IPS-15b (cell line): ENCODE data around the gene NDUFB5.

ENCODE experiments used
- H3K27me3 ChIP-seq: one replicate; pipeline ENCODE4 v1.6.1; 2013; ENCODE audit warnings: low read length; ENCODE audit not compliant: control insufficient read depth, insufficient read depth
- H3K36me3 ChIP-seq: one replicate; pipeline ENCODE4 v1.6.1; 2013; ENCODE audit warnings: low read length; ENCODE audit not compliant: control insufficient read depth, insufficient read depth
- H3K4me1 ChIP-seq: one replicate; pipeline ENCODE4 v1.6.1; 2013; ENCODE audit warnings: mild to moderate bottlenecking, low read length; ENCODE audit not compliant: control insufficient read depth, insufficient read depth
- H3K4me3 ChIP-seq: one replicate; pipeline ENCODE4 v1.5.1; 2013; ENCODE audit warnings: low read depth, low read length
- H3K9ac ChIP-seq: one replicate; pipeline ENCODE4 v1.6.1; 2013; ENCODE audit warnings: low read depth, mild to moderate bottlenecking, low read length
- H3K9me3 ChIP-seq: one replicate; pipeline ENCODE4 v1.6.1; 2013; ENCODE audit warnings: mild to moderate bottlenecking, low read length; ENCODE audit not compliant: control insufficient read depth, insufficient read depth

The NDUFB5 gene

DNA sequence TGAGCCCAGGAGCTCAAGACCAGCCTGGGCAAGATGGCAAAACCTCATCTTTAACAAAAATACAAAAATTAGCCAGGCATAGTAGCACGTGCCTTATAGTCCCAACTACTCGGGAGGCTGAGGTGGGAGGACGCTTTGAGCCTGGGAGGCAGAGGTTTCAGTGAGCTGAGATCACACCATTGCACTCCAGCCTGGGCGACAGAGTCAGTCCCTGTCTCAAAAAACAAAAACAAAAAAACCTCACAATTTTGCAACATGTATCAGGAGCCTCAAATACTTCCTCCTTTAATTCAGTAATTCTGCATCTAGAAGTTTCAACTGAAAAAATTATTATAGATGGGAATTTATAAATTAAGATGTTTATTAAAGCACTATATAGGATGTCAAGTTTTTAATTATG lies 1.3 kb upstream of the NDUFB5 start:
- H3K4me3 ChIP-seq, result peak overlapping the region; percentile 82
- no peaks in the 10 kb centered on the region for H3K27me3 ChIP-seq
- H3K36me3 ChIP-seq, result peaks cover 2% of the 10 kb centered on the region
- no peaks in the 10 kb centered on the region for H3K9me3 ChIP-seq
- peak overlapping the region; percentile 80 for H3K9ac ChIP-seq
- no peaks in the 10 kb centered on the region for H3K4me1 ChIP-seq

- peaks cover 2% of the 10 kb centered on the region for H3K36me3 ChIP-seq
- H3K4me3 ChIP-seq, result peak overlapping the region; percentile 82
- H3K9me3 ChIP-seq, result no peaks in the 10 kb centered on the region
- H3K27me3 ChIP-seq, result no peaks in the 10 kb centered on the region
- peak overlapping the region; percentile 80 for H3K9ac ChIP-seq
- no peaks in the 10 kb centered on the region for H3K4me1 ChIP-seq
Observed at GRCh38 chr3:179603831-179604230, 763 bp upstream of the NDUFB5 start.

DNA sequence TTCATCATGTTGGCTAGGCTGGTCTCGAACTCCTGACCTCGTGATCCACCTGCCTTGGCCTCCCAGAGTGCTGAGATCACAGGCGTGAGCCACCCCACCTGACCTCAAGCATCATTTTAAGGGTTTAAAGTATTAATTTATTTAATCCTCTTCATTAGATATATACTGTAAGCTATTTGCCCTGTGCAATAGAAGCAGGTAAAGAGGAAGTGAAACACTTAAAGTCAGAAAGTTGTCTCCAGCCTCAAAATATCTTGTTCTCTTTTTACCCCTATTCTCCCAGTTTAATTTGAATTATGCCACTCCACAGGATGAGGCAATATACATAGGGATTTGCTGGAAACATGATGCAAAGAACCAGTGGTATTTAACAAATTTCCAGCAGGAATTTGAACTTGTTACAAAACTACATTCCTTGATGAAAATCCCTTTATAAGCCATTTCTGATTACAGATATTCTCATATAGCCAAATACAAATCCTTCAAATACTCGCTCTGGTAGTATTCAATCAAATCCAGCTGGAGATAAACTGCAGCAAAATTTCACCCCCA lies 2.0 kb downstream of the NDUFB5 start:
- no peaks in the 10 kb centered on the region for H3K4me1 ChIP-seq
- H3K4me3 ChIP-seq, result no peak overlapping the region
- H3K9me3 ChIP-seq, result no peaks in the 10 kb centered on the region
- H3K27me3 ChIP-seq, result no peaks in the 10 kb centered on the region
- H3K9ac ChIP-seq, result no peak overlapping the region
- no peaks in the 10 kb centered on the region for H3K36me3 ChIP-seq

- Histone ChIP-seq H3K9ac (no peak overlapping the region), H3K36me3 (no peaks in the 10 kb centered on the region), H3K9me3 (no peaks in the 10 kb centered on the region), H3K4me1 (no peaks in the 10 kb centered on the region), H3K4me3 (no peak overlapping the region), H3K27me3 (no peaks in the 10 kb centered on the region)
Observed at GRCh38 chr3:179608931-179609720, 4.5 kb downstream of the NDUFB5 start.

GRCh38 chr3:179610066-179610465 lies 5.5 kb downstream of the NDUFB5 start:
- Histone ChIP-seq H3K36me3 (no peaks in the 10 kb centered on the region), H3K27me3 (no peaks in the 10 kb centered on the region), H3K4me1 (no peaks in the 10 kb centered on the region), H3K9ac (no peak overlapping the region), H3K4me3 (no peak overlapping the region), H3K9me3 (no peaks in the 10 kb centered on the region)

DNA sequence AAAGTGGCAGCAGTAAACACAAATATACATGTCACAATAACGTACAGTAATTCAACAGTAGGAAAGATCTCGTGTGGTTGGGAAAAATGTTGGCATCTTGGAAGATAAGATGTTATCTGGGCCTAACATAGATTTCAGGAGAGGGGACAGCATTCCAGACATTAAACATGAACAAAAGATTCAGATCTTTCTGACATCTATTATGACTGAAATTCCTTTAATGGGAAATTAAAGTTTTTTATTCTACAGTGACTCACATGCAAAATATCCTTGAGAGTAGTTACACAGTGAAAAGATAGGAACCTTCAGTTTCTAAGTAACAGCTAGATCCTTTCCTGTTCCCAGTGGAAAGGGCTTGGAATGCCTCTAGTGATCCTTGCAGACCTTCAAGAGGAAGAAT lies 9.2 kb downstream of the NDUFB5 start:
- H3K9ac ChIP-seq, result no peak overlapping the region
- no peak overlapping the region for H3K4me3 ChIP-seq
- H3K36me3 ChIP-seq, result peaks cover 5% of the 10 kb centered on the region

GRCh38 chr3:179615458-179616173 lies 11.0 kb downstream of the NDUFB5 start:
- Histone ChIP-seq H3K9me3 (no peaks in the 10 kb centered on the region), H3K4me1 (no peaks in the 10 kb centered on the region), H3K4me3 (no peak overlapping the region), H3K27me3 (no peaks in the 10 kb centered on the region), H3K9ac (no peak overlapping the region), H3K36me3 (peaks cover 5% of the 10 kb centered on the region)

More for the DNA sequence above, 9.2 kb downstream of the NDUFB5 start:
- no peaks in the 10 kb centered on the region for H3K9me3 ChIP-seq
- H3K4me1 ChIP-seq, result no peaks in the 10 kb centered on the region
- H3K27me3 ChIP-seq, result no peaks in the 10 kb centered on the region

GRCh38 chr3:179622023-179622422 lies 17.4 kb downstream of the NDUFB5 start:
- no peaks in the 10 kb centered on the region for H3K27me3 ChIP-seq
- H3K4me3 ChIP-seq, result no peak overlapping the region
- H3K4me1 ChIP-seq, result no peaks in the 10 kb centered on the region
- peaks cover 7% of the 10 kb centered on the region for H3K36me3 ChIP-seq
- H3K9me3 ChIP-seq, result no peaks in the 10 kb centered on the region
- H3K9ac ChIP-seq, result no peak overlapping the region

DNA sequence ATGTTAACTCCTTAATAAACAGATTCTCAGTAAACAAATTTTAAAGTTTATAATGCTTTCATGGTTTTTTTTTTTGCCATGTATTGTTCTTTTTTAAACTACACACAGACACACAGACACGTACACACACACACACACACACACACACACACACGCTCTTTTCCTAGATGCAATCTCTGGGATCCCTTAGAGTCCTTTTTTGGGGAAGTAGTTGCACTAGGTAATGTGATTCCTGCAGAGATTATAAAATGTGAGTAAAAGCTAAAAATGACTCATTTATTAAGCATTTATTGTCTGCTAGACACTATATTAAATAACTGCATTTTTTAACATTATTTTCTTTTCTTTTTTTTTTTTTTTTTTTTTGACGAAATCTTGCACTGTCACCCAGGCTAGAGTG lies 19.9 kb downstream of the NDUFB5 start:
- Histone ChIP-seq H3K36me3 (peaks cover 2% of the 10 kb centered on the region), H3K9ac (no peak overlapping the region), H3K4me1 (no peaks in the 10 kb centered on the region), H3K27me3 (no peaks in the 10 kb centered on the region), H3K9me3 (no peaks in the 10 kb centered on the region), H3K4me3 (no peak overlapping the region)

DNA sequence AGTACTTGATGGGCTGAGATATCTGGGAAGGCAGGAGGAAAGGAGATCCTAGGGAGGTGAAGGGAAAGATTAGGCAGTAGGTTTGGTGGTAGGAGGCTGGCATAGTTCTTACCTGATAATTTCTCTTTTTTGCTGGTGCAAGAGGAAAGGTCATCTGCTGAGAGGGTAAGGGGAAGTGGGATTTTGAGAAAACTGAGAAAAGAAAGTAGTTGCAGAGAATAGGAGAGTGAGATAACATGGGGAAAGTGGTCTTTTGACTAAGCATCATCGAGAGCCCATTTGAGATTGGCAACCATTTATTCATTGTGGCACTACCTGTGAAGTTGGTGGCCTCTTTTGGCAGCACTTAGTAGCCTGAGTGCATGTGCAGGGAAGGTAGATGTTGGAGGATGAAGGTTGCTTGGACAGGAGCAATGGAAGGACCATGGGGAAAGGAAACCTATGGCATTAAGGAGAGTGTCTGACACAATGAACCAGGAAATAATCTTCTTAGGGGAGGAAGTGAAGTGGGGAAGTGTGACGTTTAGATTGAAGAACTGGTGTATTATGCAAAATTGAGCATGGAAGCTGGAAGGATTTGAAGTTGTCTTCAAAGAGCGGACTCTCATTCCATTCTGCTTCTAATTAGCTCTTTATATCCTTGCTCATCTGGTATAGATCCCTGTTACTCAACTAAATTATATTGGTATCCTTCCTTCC lies 26.3 kb downstream of the NDUFB5 start:
- H3K9me3 ChIP-seq, result no peaks in the 10 kb centered on the region
- no peaks in the 10 kb centered on the region for H3K36me3 ChIP-seq
- no peaks in the 10 kb centered on the region for H3K4me1 ChIP-seq
- no peak overlapping the region for H3K9ac ChIP-seq
- H3K27me3 ChIP-seq, result no peaks in the 10 kb centered on the region
- H3K4me3 ChIP-seq, result no peak overlapping the region

DNA sequence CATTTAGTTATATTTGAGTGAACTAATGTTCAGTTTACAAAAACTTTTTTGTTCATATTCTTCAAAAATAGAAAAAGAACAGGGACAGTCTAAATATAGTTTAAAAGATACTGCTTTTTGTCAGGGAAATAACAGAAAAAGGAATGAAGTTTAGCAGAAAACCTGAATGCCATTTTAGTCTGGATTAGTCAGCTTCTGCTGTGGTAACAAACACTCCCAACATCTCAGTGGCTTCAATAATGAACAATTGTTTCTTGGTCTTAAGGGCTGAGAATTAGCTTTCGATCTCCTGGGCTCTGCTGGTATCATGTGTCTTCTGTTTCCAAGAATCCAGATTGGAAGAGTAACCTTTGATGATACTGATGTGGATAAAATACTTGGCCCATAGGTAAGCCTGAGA lies 35.9 kb downstream of the NDUFB5 start:
- Histone ChIP-seq H3K4me3 (no peak overlapping the region), H3K27me3 (no peaks in the 10 kb centered on the region), H3K36me3 (no peaks in the 10 kb centered on the region), H3K9ac (no peak overlapping the region), H3K4me1 (no peaks in the 10 kb centered on the region), H3K9me3 (no peaks in the 10 kb centered on the region)
